Daoy (cell line): Measurements from ENCODE around the gene AWAT2. TPM values are rescaled to one million over a fixed set of nuclear protein-coding genes. Genes with fewer than 3 reads are reported as not detected.
"Not testable (repeated sequence)": the region's sequence is repeated elsewhere in the genome, so short reads cannot be mapped to it uniquely, and the experiment has no call there.

Experiments
- DNase-seq: peaks from one replicate; pipeline ENCODE4 v3.0.0-alpha.2; 2015; ENCODE audit warnings: low read depth
- total RNA-seq: library from RNA; depleted of rRNA; stranded (reverse); fragments of >200 nt; shearing (Covaris generic); gene quantifications from 2 replicates; pipeline ENCODE4 v1.2.3, GENCODE V29; 2014

The AWAT2 gene
- total RNA-seq, 1 experiment from 2014 or later = not detected

DNA sequence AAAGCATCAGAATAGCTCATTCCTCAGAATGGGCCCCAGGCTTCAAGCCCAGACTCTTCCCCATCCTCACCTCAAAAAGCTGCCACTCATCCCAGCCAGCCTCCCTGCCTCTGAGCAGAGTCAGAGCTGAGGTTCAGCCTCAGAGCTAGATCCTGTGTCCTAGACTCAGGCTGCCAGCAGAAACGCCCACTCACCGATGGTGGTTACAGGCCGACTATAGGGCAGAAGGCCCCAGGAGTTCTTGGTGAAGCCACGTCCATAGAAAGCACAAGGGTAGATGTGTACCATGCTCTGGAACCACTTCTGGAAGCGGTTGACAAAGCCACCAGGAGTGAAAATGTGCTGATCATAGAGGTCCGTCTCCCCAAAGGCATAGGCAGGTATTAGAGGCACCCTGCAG lies 7.7 kb downstream of the AWAT2 start:
- DNase-seq = no peak

DNA sequence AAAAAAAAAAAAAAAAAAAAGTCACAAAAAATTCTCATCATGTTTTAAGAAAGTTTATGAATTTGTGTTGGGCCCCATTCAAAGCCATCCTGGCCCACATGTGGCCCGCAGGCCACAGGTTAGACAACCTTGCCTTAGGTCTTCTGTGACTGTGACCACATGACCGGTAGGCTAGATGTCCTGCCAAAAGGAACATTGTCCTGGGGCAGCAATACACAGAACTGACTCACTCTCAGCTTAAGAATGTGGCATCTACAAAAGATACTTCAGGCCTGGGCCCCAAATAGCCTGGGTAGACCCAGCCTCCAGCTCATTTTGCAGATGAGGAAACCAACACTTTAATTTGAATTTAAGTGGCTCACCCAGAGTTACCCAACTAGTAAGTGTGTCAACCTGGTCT lies 10.0 kb downstream of the AWAT2 start:
- DNase-seq = no peak

- DNase-seq = no peak
These were observed 10.8 kb downstream of the AWAT2 start for GRCh38 chrX:70038951-70039350.

DNA sequence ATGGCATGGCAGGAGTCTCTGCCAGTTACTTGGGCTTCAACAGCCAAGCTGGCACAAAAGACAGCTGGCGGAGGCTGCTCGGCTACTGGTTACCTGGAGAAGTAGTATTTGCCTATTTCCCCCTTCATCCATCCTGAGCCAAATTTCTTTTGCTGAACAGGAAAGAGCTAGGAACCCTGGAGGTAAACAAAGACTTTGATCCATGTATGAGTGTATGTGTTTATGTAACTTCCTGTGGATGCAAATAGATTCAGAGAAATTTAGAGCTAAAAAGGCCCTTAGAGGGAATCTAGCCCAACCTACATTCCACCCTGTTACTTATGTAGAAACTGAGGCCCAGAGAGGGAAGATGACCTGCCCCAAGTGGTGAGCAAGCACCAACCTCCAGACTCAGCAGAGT lies 11.2 kb downstream of the AWAT2 start:
- no peak for DNase-seq

GRCh38 chrX:70034646-70035045 lies 15.1 kb downstream of the AWAT2 start:
- no peak for DNase-seq

DNA sequence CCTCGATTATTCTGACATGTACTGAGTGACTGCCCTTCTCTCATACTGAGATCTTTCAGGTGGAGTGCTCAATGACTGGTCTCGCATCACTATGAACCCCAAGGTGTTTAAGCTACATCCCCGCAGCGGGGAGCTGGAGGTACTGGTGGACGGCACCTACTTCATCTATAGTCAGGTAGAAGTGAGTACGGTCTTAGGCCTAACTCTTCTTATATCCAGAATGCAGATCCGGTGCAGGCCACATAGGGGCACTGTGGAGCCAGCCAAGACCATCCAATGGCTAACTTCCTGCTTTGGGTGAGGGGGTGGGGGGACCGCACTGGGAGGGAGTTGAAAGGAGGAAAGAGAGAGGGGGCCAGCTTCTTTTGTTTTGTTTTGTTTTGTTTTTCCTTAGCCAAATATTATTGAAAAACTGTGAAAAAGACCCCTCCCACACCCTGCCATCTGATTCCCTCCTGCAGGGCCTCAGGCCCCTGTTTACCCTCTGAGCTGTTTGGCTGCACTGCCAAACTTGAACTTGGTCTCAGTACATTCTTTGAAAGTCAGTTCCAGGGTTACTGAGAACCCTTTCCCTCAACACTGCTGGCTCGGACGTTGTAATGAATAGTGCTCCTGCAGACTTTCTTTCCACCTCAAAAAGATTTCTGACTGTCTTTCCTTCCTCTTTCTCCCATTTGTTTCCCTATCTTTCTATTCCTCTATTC lies 16.2 kb downstream of the AWAT2 start:
- DNase-seq = peak; percentile 41

DNA sequence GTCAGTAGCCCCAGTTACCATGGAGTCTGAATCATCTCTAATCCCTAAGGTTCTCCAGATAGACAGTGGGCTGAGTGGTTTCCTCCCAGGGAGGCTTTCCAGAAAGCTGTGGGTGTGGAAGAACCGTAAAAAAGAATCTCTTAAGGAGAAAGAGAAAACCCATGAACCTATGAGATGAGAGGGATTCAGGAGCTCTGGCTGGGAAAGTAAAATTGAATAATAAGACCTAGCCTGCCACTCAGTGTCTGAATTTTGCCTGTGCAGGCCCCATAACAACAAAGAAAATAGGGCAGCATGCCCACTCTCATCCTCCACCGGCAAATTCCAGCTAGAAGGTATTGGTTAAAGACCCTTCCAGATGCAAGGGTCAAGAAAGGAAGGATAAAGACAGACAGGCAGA lies 16.9 kb downstream of the AWAT2 start:
- DNase-seq = no peak

DNA sequence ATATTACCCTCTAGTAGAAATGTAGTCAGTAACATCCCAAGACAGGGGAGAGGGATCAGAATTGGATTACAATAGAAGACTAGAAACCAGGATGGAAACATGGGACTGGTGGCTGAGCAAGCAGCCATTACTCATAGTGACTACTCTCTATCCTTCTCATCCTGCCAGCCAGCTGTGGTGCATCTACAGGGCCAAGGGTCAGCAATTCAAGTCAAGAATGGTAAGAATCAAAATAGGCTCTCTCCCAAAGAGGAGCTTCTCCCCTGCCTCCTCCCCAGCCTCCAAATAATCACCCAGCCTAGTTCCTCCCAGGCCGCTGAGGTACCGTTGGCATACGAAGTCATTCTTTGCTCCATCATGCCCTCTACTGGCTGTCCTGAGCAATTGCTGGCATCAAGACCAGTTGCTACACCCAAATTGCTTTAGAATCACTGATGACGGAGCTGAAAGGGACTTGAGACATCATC lies 19.4 kb downstream of the AWAT2 start:
- DNase-seq = peak; percentile 50

GRCh38 chrX:70029863-70030262 lies 19.9 kb downstream of the AWAT2 start:
- no peak for DNase-seq

DNA sequence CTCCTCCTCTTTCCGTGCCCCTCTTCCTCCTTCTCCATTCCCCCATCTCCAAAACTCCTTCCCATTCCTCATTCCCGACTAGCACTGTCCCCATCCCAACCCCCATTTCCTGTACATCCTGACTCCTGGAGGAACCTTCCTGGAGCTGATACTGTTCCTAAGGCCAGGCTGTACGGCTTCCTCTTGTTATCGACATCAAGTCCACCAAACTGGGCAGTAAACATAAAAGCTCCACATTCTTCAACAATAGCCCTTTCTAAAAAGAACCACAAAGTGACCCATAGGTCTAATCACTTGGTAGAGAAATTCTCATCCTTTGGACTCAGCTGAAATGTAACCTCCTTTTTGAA lies 22.9 kb downstream of the AWAT2 start:
- DNase-seq = no peak

GRCh38 chrX:70026112-70026850 lies 23.5 kb downstream of the AWAT2 start:
- DNase-seq = peak; percentile 29

DNA sequence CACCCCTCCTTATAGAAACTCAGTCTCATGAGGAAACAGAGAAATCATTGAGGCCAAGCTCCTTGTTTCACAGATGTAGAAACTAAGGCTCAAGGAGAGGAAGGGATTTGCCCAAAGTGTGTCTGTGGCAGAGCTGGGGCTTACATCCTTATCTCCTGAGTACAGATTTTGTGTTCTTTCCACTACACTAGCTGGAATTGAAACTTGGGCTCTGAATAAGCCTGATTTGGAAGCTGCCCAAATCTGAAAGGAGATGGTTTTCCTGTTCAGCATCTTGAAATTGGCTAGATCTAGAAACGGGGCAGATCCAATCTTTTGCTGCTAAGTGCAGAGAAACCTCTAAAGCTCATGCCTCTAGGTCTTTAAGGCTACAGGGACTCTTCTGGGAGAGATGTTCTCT lies 24.3 kb downstream of the AWAT2 start:
- no peak for DNase-seq

GRCh38 chrX:70022616-70023015 lies 27.1 kb downstream of the AWAT2 start:
- no peak for DNase-seq

DNA sequence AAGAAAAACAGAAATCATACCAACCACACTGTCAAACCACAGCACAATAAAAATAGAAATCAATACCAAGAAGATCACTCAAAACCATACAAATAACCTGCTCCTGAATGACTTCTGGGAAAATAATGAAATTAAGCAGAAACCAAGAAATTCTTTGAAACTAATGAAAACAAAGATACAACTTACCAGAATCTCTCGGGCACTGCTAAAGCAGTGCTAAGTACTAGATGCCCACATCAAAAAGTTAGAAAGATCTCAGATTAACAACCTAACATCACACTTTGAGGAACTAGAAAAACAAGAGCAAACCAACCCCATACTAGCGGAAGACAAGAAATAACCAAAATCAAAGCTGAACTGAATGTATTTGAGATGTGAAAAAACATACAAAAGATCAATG lies 33.2 kb downstream of the AWAT2 start:
- no peak for DNase-seq

- DNase-seq = no peak
These were observed 36.0 kb downstream of the AWAT2 start for GRCh38 chrX:70013466-70014381.

- DNase-seq = no peak
These were observed 37.0 kb downstream of the AWAT2 start for GRCh38 chrX:70012756-70013155.

DNA sequence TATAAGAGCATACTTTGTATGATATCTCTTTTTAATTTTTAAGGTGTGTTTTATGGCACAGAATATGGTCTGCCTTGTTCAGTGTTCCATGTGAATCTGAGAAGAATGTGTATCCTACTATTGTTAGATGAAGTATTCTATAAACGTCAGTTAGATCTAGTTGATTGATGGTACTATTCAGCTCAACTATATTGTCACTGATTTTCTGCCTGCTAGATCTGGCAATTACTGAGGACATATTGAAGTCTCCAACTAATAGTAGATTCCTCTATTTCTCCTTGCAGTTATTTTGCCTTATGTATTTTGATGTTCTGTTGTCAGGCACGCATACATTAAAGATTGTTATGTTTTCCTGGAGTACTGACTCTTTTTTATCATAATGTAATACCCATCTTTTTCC lies 39.8 kb downstream of the AWAT2 start:
- DNase-seq = no peak

DNA sequence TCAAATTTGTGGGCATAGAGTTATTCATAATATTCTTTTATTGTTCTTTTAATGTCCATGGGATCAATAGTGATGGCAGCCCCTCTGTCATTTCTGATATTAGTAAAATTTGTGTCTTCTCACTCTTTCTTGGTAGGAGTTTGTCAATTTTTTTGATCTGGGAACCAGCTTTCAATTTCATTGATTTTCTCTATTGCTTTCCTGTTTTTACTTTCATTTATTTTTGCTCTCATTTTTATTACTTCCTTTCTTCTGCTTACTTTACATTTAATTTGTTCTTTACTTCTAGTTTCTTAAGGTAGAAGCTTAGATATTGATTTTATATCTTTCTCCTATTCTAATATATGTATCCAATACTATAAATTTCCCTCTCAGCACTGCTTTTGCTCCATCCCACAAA lies 40.7 kb downstream of the AWAT2 start:
- no peak for DNase-seq

- no peak for DNase-seq
These were observed 41.8 kb downstream of the AWAT2 start for GRCh38 chrX:70007946-70008345.

- no peak for DNase-seq
These were observed 47.9 kb downstream of the AWAT2 start for GRCh38 chrX:70001708-70002341.

- no peak for DNase-seq
These were observed 48.5 kb downstream of the AWAT2 start for GRCh38 chrX:70001269-70001668.

GRCh38 chrX:69998299-69998698 lies 51.4 kb downstream of the AWAT2 start:
- not testable (repeated sequence) for DNase-seq
